Coronary artery (tissue), 2 donors: ENCODE measurements around the gene CDKL1.
"Not testable (repeated sequence)": the region's sequence is repeated elsewhere in the genome, so short reads cannot be mapped to it uniquely, and the experiment has no call there.

ENCODE experiments used
- DNase-seq: peaks from one replicate; pipeline ENCODE4 v3.0.0-alpha.2; 2017; ENCODE audit warnings: low spot score
- H3K27ac ChIP-seq, 2 donors: fragments of 200-600 bp; sonication (generic); one replicate each; pipeline ENCODE4 v1.5.1; 2016 to 2019
- H3K4me3 ChIP-seq: fragments of 200-600 bp; sonication (generic); 2 replicates; pipeline ENCODE4 v1.5.1; 2016; ENCODE audit warnings: mild to moderate bottlenecking, moderate library complexity
- TF ChIP-seq, protein P1 (sequence below): fragments of 200-600 bp; sonication (generic); IDR thresholded peaks from one replicate; pipeline ENCODE4 v1.5.1; 2019; ENCODE audit warnings: antibody characterized with exemption

The CDKL1 gene

GRCh38 chr14:50333014-50333509 is 63.6 kb downstream of the CDKL1 start:
- no peak overlapping the region for H3K4me3 ChIP-seq
- no peak for DNase-seq
- H3K27ac ChIP-seq = peak overlapping the region in 1 of 2 donors; percentile 50
- TF ChIP-seq, protein P1, sequence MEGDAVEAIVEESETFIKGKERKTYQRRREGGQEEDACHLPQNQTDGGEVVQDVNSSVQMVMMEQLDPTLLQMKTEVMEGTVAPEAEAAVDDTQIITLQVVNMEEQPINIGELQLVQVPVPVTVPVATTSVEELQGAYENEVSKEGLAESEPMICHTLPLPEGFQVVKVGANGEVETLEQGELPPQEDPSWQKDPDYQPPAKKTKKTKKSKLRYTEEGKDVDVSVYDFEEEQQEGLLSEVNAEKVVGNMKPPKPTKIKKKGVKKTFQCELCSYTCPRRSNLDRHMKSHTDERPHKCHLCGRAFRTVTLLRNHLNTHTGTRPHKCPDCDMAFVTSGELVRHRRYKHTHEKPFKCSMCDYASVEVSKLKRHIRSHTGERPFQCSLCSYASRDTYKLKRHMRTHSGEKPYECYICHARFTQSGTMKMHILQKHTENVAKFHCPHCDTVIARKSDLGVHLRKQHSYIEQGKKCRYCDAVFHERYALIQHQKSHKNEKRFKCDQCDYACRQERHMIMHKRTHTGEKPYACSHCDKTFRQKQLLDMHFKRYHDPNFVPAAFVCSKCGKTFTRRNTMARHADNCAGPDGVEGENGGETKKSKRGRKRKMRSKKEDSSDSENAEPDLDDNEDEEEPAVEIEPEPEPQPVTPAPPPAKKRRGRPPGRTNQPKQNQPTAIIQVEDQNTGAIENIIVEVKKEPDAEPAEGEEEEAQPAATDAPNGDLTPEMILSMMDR = no peak

DNA sequence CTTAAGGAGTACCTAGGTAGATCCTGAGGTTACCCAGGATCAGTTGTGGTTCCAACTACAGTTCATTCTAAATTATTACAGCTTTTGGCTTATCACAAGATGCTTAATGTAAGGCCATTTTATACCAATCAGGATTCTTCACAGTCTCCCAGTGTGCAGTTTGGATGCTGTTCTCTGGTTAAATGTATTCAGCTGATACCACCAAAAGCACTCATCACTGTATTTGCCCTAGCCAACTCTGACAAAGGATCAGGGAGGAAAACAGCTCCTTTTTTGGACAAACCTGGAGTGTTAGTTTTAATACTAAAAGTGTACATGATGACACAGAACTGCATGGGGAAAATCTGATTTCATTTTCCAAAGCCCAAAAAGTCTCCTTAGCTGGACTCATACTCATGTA is 65.1 kb downstream of the CDKL1 start:
- no peak overlapping the region for H3K27ac ChIP-seq
- no peak for DNase-seq
- TF ChIP-seq, protein P1 = no peak

GRCh38 chr14:50321009-50321660 is 75.5 kb downstream of the CDKL1 start:
- H3K27ac ChIP-seq = peak overlapping the region; percentile 46 to 79
- no peak for DNase-seq
- TF ChIP-seq, protein P1 = peak; percentile 68
- peak overlapping the region; percentile 64 for H3K4me3 ChIP-seq

More for the DNA sequence above, 65.1 kb downstream of the CDKL1 start:
- no peak overlapping the region for H3K4me3 ChIP-seq

- TF ChIP-seq, protein P1 = no peak
- Histone ChIP-seq H3K27ac (peak overlapping the region in 1 of 2 donors; percentile 79), H3K4me3 (no peak overlapping the region)
- DNase-seq = no peak
Measured at GRCh38 chr14:50320283-50320682, 76.4 kb downstream of the CDKL1 start.

DNA sequence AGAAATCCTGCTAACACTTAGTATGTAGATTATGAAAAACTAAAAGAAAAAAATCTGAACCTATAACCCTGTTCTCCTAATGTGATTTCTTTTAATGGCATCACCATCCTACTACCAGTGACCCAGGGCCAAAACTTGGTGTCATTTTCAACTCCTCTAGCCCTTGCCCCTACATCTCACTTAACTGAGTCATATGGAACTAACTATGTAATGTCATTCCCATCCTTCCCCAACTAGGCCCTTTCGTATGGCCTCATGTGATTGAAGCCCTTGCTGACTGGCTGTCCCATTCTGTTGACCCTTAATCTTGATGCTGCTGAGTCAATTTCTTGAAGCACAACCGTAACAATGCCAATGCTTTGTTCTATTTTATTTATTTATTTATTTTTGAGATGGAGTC is 77.0 kb downstream of the CDKL1 start:
- no peak overlapping the region for H3K4me3 ChIP-seq
- H3K27ac ChIP-seq = no peak overlapping the region
- DNase-seq = no peak
- TF ChIP-seq, protein P1 = no peak

GRCh38 chr14:50319293-50319692 is 77.4 kb downstream of the CDKL1 start:
- DNase-seq = no peak
- TF ChIP-seq, protein P1 = no peak
- no peak overlapping the region for H3K27ac ChIP-seq
- H3K4me3 ChIP-seq = no peak overlapping the region

- no peak overlapping the region for H3K4me3 ChIP-seq
- no peak overlapping the region for H3K27ac ChIP-seq
- no peak for DNase-seq
- TF ChIP-seq, protein P1 = peak; percentile 43
Measured at GRCh38 chr14:50318031-50318626, 78.6 kb downstream of the CDKL1 start.

GRCh38 chr14:50314098-50314497 is 82.6 kb downstream of the CDKL1 start:
- H3K4me3 ChIP-seq, DNase-seq, H3K27ac ChIP-seq: not testable (repeated sequence)
